SJCRH30 (cell line): Measurements from ENCODE around the gene PLA2R1. TPM values are rescaled to one million over a fixed set of nuclear protein-coding genes. Genes with fewer than 3 reads are reported as not detected.

Experiments
- DNase-seq, 2 experiments: peaks; one replicate each; pipeline ENCODE4 v3.0.0-alpha.2; 2015 to 2020
- H3K27ac ChIP-seq: fragments of 250-450 bp; sonication (Bioruptor Pico); 2 replicates; pipeline ENCODE4 v1.5.1; 2020; ENCODE audit warnings: mild to moderate bottlenecking, moderate library complexity
- H3K27me3 ChIP-seq: fragments of 250-450 bp; sonication (Bioruptor Pico); 2 replicates; pipeline ENCODE4 v1.5.1; 2020; ENCODE audit warnings: mild to moderate bottlenecking, moderate library complexity
- H3K36me3 ChIP-seq: fragments of 250-450 bp; sonication (Bioruptor Pico); 2 replicates; pipeline ENCODE4 v1.5.1; 2020; ENCODE audit warnings: mild to moderate bottlenecking, moderate library complexity
- H3K4me1 ChIP-seq: fragments of 250-450 bp; sonication (Bioruptor Pico); 2 replicates; pipeline ENCODE4 v1.5.1; 2020; ENCODE audit warnings: mild to moderate bottlenecking, moderate library complexity
- H3K4me3 ChIP-seq: fragments of 250-450 bp; sonication (Bioruptor Pico); 2 replicates; pipeline ENCODE4 v1.5.1; 2020; ENCODE audit warnings: mild to moderate bottlenecking, moderate library complexity
- H3K9me3 ChIP-seq: fragments of 250-450 bp; sonication (Bioruptor Pico); replicated peaks from 2 replicates; pipeline ENCODE4 v1.5.1; 2020; ENCODE audit warnings: mild to moderate bottlenecking, moderate library complexity
- total RNA-seq: library from RNA; depleted of rRNA; stranded (reverse); fragments of >200 nt; shearing (Covaris generic); gene quantifications from 2 replicates; pipeline ENCODE4 v1.2.3, GENCODE V29; 2014

The PLA2R1 gene
- total RNA-seq, 1 experiment from 2014 or later, result not detected

- Histone ChIP-seq H3K4me1 (no peaks in the 10 kb centered on the region), H3K27me3 (no peaks in the 10 kb centered on the region; the same call in 1 of the 2 replicates), H3K4me3 (no peak overlapping the region), H3K27ac (no peak overlapping the region), H3K36me3 (no peaks in the 10 kb centered on the region), H3K9me3 (no peaks in the 10 kb centered on the region)
- no peak for DNase-seq
These were observed 135.7 kb downstream of the PLA2R1 start for GRCh38 chr2:159926695-159927094.

- H3K27ac ChIP-seq, result no peak overlapping the region
- no peak for DNase-seq
- H3K4me3 ChIP-seq, result no peak overlapping the region
- H3K27me3 ChIP-seq, result no peaks in the 10 kb centered on the region; the same call in 1 of the 2 replicates
- no peaks in the 10 kb centered on the region for H3K36me3 ChIP-seq
- H3K9me3 ChIP-seq, result no peaks in the 10 kb centered on the region
- no peaks in the 10 kb centered on the region for H3K4me1 ChIP-seq
These were observed 136.4 kb downstream of the PLA2R1 start for GRCh38 chr2:159925975-159926374.

- Histone ChIP-seq H3K27me3 (no peaks in the 10 kb centered on the region; the same call in 1 of the 2 replicates), H3K4me3 (no peak overlapping the region), H3K36me3 (no peaks in the 10 kb centered on the region), H3K9me3 (no peaks in the 10 kb centered on the region), H3K27ac (no peak overlapping the region), H3K4me1 (no peaks in the 10 kb centered on the region)
- DNase-seq, result no peak
These were observed 139.9 kb downstream of the PLA2R1 start for GRCh38 chr2:159922563-159922962.

- no peaks in the 10 kb centered on the region for H3K36me3 ChIP-seq
- H3K27me3 ChIP-seq, result no peaks in the 10 kb centered on the region; the same call in 1 of the 2 replicates
- peak; percentile 16 to 28 for DNase-seq
- no peaks in the 10 kb centered on the region for H3K4me1 ChIP-seq
- no peaks in the 10 kb centered on the region for H3K9me3 ChIP-seq
- H3K4me3 ChIP-seq, result no peak overlapping the region
- no peak overlapping the region for H3K27ac ChIP-seq
These were observed 140.5 kb downstream of the PLA2R1 start for GRCh38 chr2:159921752-159922404.

- H3K4me3 ChIP-seq, result no peak overlapping the region
- no peaks in the 10 kb centered on the region for H3K9me3 ChIP-seq
- no peak for DNase-seq
These were observed 145.9 kb downstream of the PLA2R1 start for GRCh38 chr2:159916511-159916910.

GRCh38 chr2:159913900-159914299 lies 148.5 kb downstream of the PLA2R1 start:
- H3K4me3 ChIP-seq, result no peak overlapping the region
- no peak for DNase-seq
- H3K36me3 ChIP-seq, result no peaks in the 10 kb centered on the region
- H3K27ac ChIP-seq, result no peak overlapping the region
- no peaks in the 10 kb centered on the region for H3K9me3 ChIP-seq
- no peaks in the 10 kb centered on the region for H3K27me3 ChIP-seq
- H3K4me1 ChIP-seq, result no peaks in the 10 kb centered on the region

More at GRCh38 chr2:159916511-159916910, 145.9 kb downstream of the PLA2R1 start:
- Histone ChIP-seq H3K27ac (no peak overlapping the region), H3K4me1 (no peaks in the 10 kb centered on the region), H3K27me3 (no peaks in the 10 kb centered on the region), H3K36me3 (no peaks in the 10 kb centered on the region)

- no peak for DNase-seq
- Histone ChIP-seq H3K4me3 (no peak overlapping the region), H3K9me3 (no peaks in the 10 kb centered on the region), H3K36me3 (no peaks in the 10 kb centered on the region), H3K27ac (no peak overlapping the region), H3K4me1 (no peaks in the 10 kb centered on the region), H3K27me3 (no peaks in the 10 kb centered on the region)
These were observed 149.8 kb downstream of the PLA2R1 start for GRCh38 chr2:159912580-159912979.

- Histone ChIP-seq H3K4me1 (no peaks in the 10 kb centered on the region), H3K27me3 (no peaks in the 10 kb centered on the region), H3K27ac (no peak overlapping the region), H3K4me3 (no peak overlapping the region), H3K9me3 (no peaks in the 10 kb centered on the region), H3K36me3 (no peaks in the 10 kb centered on the region)
- DNase-seq, result no peak
These were observed 151.5 kb downstream of the PLA2R1 start for GRCh38 chr2:159910951-159911350.

- H3K4me3 ChIP-seq, result no peak overlapping the region
- no peaks in the 10 kb centered on the region for H3K27me3 ChIP-seq
- H3K4me1 ChIP-seq, result no peaks in the 10 kb centered on the region
- no peak for DNase-seq
- H3K9me3 ChIP-seq, result no peaks in the 10 kb centered on the region
- H3K27ac ChIP-seq, result no peak overlapping the region
- H3K36me3 ChIP-seq, result no peaks in the 10 kb centered on the region
These were observed 153.8 kb downstream of the PLA2R1 start for GRCh38 chr2:159908623-159909022.

- DNase-seq, result no peak
- H3K4me3 ChIP-seq, result no peak overlapping the region
- H3K27ac ChIP-seq, result no peak overlapping the region
- H3K9me3 ChIP-seq, result no peaks in the 10 kb centered on the region
- no peaks in the 10 kb centered on the region for H3K4me1 ChIP-seq
- H3K27me3 ChIP-seq, result no peaks in the 10 kb centered on the region
- H3K36me3 ChIP-seq, result no peaks in the 10 kb centered on the region
These were observed 154.5 kb downstream of the PLA2R1 start for GRCh38 chr2:159907909-159908308.

GRCh38 chr2:159905926-159906714 lies 156.3 kb downstream of the PLA2R1 start:
- Histone ChIP-seq H3K36me3 (no peaks in the 10 kb centered on the region), H3K4me3 (no peak overlapping the region), H3K9me3 (no peaks in the 10 kb centered on the region), H3K27ac (no peak overlapping the region), H3K4me1 (no peaks in the 10 kb centered on the region), H3K27me3 (no peaks in the 10 kb centered on the region)
- DNase-seq, result no peak

GRCh38 chr2:159904959-159905305 lies 157.5 kb downstream of the PLA2R1 start:
- no peak for DNase-seq
- H3K27me3 ChIP-seq, result no peaks in the 10 kb centered on the region
- no peak overlapping the region for H3K27ac ChIP-seq
- H3K4me3 ChIP-seq, result no peak overlapping the region
- no peaks in the 10 kb centered on the region for H3K36me3 ChIP-seq
- H3K4me1 ChIP-seq, result no peaks in the 10 kb centered on the region
- H3K9me3 ChIP-seq, result no peaks in the 10 kb centered on the region

GRCh38 chr2:159904127-159904958 lies 158.1 kb downstream of the PLA2R1 start, which contains the start of gene LY75:
LY75 (minus strand) TSS chr2:159904756.
- no peaks in the 10 kb centered on the region for H3K27me3 ChIP-seq
- H3K27ac ChIP-seq, result no peak within 1 kb of the TSS
- DNase-seq, result no peak
- H3K36me3 ChIP-seq, result no peaks in the 10 kb centered on the region
- H3K4me1 ChIP-seq, result no peaks in the 10 kb centered on the region
- H3K9me3 ChIP-seq, result no peaks in the 10 kb centered on the region
- H3K4me3 ChIP-seq, result no peak within 1 kb of the TSS

- no peak overlapping the region for H3K27ac ChIP-seq
- no peaks in the 10 kb centered on the region for H3K9me3 ChIP-seq
- H3K36me3 ChIP-seq, result no peaks in the 10 kb centered on the region
- no peak overlapping the region for H3K4me3 ChIP-seq
- no peak for DNase-seq
- no peaks in the 10 kb centered on the region for H3K27me3 ChIP-seq
- H3K4me1 ChIP-seq, result no peaks in the 10 kb centered on the region
These were observed 158.8 kb downstream of the PLA2R1 start for GRCh38 chr2:159903443-159904126.
